Stimulated activated CD8-positive, alpha-beta memory T cell treated with anti-CD3 and anti-CD28 coated beads, Interleukin-12 subunit alpha, Interleukin-12 subunit beta, amount 100 ng/mL, for 24 hours (primary cell): ENCODE data around the gene THADA.

Experiments
- DNase-seq: peaks from one replicate; pipeline ENCODE4 v3.0.0-alpha.2; 2020; ENCODE audit errors: extremely low read depth

The THADA gene

DNA sequence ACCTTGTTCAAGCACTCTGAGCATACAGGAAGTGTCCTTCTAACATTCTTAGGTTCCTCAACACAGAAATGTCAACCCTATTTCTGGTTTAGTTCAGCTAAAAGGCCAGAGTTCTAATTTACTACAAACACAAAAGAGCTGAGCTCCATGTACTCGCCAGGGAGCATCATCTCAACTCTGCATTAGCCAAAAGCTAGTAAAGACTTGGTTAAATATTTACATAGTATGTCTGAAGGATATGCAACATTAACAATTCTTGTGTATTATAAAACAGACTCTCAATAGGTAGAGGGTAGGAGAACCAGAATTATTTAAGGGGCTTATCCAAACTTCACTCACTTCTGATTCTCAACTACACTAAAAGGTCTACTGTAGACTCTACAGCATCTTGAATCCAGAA lies 154.6 kb downstream of the THADA start:
- no peak for DNase-seq

GRCh38 chr2:43438858-43439655 lies 156.8 kb downstream of the THADA start:
- DNase-seq: no peak

DNA sequence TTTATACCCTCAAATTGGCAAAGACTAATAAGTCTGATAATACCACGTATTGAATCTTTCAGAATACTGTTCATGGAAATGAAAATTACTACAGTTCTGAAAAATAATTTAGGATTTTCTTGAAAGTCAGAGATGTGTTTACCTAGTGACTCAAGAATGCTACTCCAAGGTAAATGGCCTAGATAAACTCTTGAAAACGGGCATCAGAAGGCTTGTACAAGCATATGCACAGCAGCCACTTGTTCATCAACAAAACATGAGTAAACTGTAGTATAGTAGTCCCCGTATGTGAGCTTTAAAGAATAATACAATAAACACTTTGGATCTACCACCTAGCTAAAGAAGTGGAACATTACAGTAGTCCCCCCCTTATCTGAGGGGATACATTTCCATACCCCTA lies 157.5 kb downstream of the THADA start:
- no peak for DNase-seq

DNA sequence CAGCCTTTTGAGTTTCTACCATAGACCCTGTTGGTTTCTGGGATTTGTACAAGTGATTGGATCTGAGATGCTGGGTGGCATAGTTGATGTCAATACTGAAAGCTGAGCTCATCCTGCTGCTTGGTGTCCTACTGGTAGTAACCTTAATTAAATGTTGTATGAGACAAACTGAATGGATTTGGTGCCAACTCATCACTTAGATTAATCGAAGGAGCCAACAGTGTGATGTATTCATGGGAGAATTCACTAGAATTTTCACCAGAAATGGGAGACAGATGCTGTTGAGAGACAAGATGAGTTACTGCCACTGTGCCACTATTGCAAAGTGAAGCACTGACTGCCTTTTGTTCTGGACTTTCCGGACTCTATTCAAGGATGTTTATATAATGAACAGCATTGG lies 158.5 kb downstream of the THADA start:
- DNase-seq: no peak

- no peak for DNase-seq
Measured at GRCh38 chr2:43436431-43436830, 159.4 kb downstream of the THADA start.

DNA sequence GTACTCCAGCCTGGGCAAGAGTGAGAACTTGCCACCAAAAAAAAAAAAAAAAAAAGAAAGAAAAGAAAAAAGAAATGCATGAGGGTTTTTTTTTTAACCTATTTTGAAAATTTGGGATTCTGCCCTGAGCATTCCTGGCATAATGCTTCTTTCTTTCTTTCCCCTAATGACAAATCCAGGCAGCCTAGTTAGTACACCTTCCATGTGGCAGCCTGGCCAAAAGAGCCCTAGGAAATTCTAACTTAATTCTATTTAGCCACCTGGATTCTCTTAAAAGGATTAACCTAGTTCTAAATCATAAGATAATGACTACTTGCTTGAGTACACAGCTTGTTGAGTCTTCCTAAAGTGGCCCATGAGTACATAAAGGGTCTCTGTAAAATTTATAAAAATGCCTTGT lies 160.1 kb downstream of the THADA start:
- no peak for DNase-seq

GRCh38 chr2:43430489-43430888 lies 165.3 kb downstream of the THADA start:
- DNase-seq: no peak

DNA sequence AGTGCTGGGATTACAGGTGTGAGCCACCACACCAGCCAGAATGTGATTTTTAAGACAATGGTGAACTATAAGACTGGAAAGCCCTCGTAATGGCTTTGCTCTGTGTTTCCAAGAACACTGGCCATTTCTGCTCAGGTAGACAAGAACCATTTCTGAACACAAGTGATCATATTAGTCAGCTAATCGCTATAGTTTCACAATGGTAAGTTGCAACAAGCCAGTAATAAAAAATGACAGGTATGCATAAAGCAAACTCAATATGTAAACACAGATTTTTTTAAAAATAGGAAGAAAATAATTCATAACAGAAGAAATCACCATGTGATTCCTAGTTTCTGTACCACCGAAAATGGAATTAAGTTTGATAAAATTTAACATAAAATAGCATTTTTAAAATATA lies 166.5 kb downstream of the THADA start:
- no peak for DNase-seq

DNA sequence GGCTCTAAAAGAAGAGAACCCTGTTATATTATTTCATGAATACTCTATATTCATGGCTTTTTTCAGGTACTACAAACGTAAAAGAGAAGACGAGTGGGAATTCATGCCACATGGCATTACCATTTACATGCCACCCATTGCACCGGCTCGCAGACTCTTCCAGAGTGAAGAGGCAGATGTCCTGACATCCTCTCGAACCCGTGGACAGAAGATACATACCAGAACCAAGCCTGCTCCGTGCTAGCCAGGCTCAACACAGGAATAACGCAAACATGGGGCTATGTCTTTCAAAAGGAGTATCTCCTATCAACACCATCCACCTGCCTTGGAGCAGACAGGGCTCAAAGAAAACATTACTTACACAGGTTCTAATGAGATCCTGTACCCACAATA lies 168.8 kb downstream of the THADA start:
- DNase-seq: no peak

- peak; percentile 26 for DNase-seq
Measured at GRCh38 chr2:43426305-43427031, 169.4 kb downstream of the THADA start.

DNA sequence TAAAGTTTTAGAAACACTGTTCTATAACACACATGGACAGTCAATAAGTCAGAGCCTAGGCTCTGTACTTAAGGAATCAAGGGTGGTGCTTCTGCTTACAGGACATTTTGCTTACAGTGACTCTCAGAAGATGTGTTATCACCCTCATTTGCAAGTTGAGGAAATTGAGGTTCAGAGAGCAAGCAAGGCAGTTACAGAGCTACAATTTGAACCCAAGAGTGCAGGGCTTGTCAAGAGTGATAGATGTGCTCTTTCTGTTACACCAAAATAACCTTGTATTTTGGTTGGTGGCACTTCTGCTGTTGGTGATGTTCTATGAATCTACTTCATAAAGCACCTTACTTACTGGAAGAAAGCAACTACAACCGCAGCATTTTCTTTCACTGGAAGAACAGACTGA lies 170.2 kb downstream of the THADA start:
- no peak for DNase-seq

DNA sequence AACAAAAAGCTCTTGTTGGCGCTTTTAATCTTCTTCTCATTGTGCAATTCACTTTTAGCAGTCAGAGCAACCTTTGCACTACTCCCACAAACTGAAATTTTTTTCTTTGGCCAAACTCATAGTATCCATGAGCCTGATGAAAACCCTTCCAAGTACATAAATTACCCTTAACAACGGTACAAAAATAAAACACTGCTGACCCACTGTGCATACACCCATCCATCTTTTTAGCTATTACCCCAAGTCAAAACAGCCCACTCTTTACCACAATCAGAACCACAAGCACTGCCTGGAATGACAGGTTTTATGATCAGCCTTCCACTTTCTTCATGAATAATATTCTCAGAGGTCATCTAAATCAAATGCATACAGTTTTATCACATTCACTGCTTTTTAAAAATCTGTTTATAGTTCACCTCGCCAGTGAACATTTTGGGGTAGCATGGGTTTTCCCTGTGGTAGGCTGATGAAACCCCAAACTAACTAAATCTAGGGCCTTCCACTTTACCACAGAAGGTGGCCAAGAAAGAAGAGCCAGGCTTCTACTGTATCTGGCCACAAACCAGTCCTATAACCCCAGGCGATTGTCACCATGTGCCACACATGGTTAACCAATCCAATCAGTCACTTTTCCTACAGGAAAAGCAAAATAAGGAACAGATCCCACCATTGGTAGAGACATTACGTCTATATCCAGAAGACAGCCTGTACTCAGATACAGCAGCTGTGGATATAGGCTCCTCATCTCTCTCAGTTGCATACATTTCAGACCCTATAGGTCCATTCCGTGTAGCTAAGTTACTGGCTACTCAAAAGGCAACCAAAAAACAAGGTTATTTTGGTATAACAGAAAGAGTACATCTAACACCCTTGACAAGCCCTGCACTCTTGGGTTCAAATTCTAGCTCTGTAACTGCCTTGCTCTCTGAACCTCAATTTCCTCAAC lies 171.3 kb downstream of the THADA start:
- DNase-seq: no peak

DNA sequence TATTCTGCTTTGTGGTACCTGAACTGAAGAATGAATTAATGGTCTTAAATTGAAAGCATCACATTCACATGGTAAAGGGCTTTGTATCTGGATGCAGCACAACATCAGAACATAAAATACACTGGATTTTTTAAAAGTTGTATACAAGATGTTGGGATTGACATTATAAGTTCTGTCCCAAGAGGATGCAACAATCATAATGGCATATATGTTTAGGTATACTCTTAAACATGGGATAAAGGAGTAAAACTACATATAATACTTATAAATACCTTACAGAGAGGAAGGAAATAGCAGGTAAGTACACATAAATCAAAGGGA lies 171.9 kb downstream of the THADA start:
- DNase-seq: no peak

DNA sequence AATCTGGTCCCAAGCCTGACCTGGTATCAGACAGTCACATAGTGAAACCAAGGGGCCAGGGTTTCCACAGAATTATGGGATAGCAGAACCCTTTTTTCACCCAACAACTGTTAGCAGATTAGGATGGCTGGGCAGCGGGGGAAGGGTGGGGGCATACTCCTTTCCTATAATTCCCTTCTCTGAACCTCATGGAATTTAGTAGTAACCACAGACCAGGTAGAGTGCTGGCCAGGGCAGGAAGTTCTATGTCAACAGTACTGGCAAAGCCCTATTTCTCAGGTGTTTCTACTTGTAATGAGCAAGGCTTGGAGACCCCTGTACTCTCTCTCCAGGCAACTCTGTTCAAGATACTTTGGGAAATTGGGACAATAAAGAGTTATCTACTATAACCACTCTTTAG lies 174.6 kb downstream of the THADA start:
- DNase-seq: no peak

DNA sequence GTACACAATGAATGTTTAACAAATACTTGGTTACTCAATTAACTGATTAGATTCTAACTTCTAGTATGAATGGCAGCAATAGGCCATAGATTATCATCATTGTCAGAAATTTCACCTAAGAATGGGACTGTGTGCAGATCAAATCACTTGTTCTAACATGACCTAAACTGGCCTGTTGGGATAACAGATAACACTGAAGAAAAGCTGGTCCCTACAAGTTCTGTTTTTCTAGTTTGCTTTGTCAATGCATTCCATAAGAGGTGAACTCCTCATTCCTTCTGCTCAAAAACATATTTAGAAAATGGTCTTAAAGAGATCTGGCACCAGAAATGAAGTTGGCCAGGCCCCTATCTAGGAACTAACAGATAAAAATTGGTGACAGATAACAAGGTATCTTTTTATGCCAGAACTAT lies 175.4 kb downstream of the THADA start:
- DNase-seq: no peak

DNA sequence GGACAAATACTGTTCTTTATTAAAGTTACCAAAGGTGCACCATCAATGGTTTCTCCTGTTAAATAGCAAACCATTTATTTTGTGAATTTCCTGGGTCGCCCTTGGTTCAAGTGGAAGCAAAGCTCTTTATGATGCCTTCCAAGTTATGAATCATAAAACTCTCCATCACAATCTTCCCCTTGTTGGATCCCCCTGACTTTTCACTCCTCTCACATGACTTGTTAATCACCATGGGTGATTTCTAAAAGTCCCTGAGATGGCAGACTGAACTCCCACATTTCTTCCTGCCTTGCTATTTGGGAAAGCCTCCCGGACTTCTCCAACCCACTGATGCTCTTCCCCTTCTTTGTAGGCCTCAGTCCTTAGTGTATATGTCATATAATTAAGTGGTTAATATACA lies 176.0 kb downstream of the THADA start:
- DNase-seq: no peak

GRCh38 chr2:43419243-43419642 lies 176.6 kb downstream of the THADA start:
- DNase-seq: no peak

GRCh38 chr2:43418680-43419079 lies 177.2 kb downstream of the THADA start:
- DNase-seq: no peak

DNA sequence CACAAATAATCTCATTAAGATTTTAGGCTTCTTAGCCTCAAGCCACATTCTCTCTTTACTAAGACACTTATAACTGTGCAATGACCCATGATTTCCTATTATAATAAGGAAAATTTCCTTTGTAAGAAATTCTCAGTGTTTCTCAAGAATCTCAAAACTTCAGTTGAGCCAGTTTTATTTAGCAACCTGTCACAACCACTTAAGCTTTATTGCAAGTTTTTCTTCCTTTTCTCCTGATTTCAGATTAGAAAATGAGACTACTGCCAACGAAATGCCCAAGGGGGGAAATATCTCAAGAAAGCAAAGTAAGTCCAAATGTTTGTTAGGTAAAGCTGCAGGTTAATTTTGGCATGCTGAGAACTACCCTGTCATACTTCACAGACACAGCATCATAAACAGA lies 178.5 kb downstream of the THADA start:
- DNase-seq: no peak

GRCh38 chr2:43415592-43415991 lies 180.2 kb downstream of the THADA start:
- no peak for DNase-seq

GRCh38 chr2:43414586-43415135 lies 181.2 kb downstream of the THADA start:
- DNase-seq: no peak

DNA sequence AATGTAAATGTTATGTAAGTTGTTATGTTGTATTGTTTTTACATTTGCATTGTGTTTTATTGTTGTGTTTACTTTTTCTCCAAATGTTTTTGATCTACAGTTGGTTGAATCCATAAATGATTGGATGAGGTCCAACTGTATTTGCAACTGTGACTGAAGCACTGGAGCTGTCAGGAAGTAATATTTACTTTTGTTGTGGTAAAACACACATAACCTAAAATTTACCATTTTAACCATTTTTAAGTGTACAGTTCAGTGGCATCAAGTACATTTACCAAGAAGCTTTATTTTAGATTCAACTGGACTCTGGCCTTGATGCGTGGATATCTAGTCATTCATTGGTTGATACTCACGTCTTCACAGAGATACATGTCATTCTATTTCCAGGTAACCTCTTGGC lies 181.8 kb downstream of the THADA start:
- DNase-seq: no peak
